GM23338 (cell line): ENCODE measurements around the gene VPS72. TPM values are rescaled to one million over a fixed set of nuclear protein-coding genes. Genes with fewer than 3 reads are reported as not detected.

Source experiments
- ATAC-seq: fragments of 200-7000 bp; cut with Tn5 transposase; 3 replicates; pipeline ENCODE4 v1.9.1; 2020
- DNase-seq: peaks from one replicate; pipeline ENCODE4 v3.0.0-alpha.2; 2015; ENCODE audit warnings: low spot score
- H2AFZ ChIP-seq: fragments of 200-600 bp; sonication (generic); 2 replicates; pipeline ENCODE4 v1.8.0; 2016; ENCODE audit warnings: antibody characterized with exemption, mild to moderate bottlenecking, moderate library complexity
- H3F3A ChIP-seq: fragments of 200-600 bp; sonication (generic); replicated peaks from 2 replicates; pipeline ENCODE4 v1.8.0; 2017; ENCODE audit warnings: antibody characterized with exemption, mixed run types, low read depth
- H3K27ac ChIP-seq: fragments of 200-600 bp; sonication (generic); 2 replicates; pipeline ENCODE4 v1.6.1; 2016; ENCODE audit warnings: low read depth
- H3K27me3 ChIP-seq: fragments of 200-600 bp; sonication (generic); 2 replicates; pipeline ENCODE4 v1.8.0; 2016; ENCODE audit warnings: mild to moderate bottlenecking, mixed run types, moderate library complexity; ENCODE audit not compliant: insufficient read depth
- H3K36me3 ChIP-seq: fragments of 200-600 bp; sonication (generic); 2 replicates; pipeline ENCODE4 v1.8.0; 2016; ENCODE audit warnings: mild to moderate bottlenecking; ENCODE audit not compliant: insufficient read depth
- H3K4me1 ChIP-seq: fragments of 200-600 bp; sonication (generic); 2 replicates; pipeline ENCODE4 v1.8.0; 2016; ENCODE audit warnings: mild to moderate bottlenecking, moderate library complexity; ENCODE audit not compliant: insufficient read depth
- H3K4me2 ChIP-seq: fragments of 200-600 bp; sonication (generic); 2 replicates; pipeline ENCODE4 v1.7.1; 2017; ENCODE audit warnings: mixed run types
- H3K4me3 ChIP-seq: fragments of 200-600 bp; sonication (generic); 2 replicates; pipeline ENCODE4 v1.6.1; 2016; ENCODE audit warnings: mixed run types
- H3K79me2 ChIP-seq: fragments of 200-600 bp; sonication (generic); replicated peaks from 2 replicates; pipeline ENCODE4 v1.8.0; 2017; ENCODE audit warnings: mild to moderate bottlenecking; ENCODE audit not compliant: insufficient read depth
- H3K9me2 ChIP-seq: fragments of 200-600 bp; sonication (generic); 2 replicates; pipeline ENCODE4 v1.8.0; 2017; ENCODE audit not compliant: insufficient read depth
- H4K20me1 ChIP-seq: fragments of 200-600 bp; sonication (generic); replicated peaks from 2 replicates; pipeline ENCODE4 v1.8.0; 2017; ENCODE audit warnings: mild to moderate bottlenecking; ENCODE audit not compliant: insufficient read depth
- H3K27ac Mint-ChIP-seq: 2 replicates; pipeline ENCODE4 v1.8.0; 2020; ENCODE audit warnings: inconsistent platforms, mild to moderate bottlenecking, moderate library complexity, mixed read lengths
- H3K27me3 Mint-ChIP-seq: 3 replicates; pipeline ENCODE4 v1.8.0; 2022; ENCODE audit warnings: low read depth, mild to moderate bottlenecking, moderate library complexity, mixed read lengths, inconsistent platforms; ENCODE audit not compliant: insufficient read depth, poor library complexity
- H3K36me3 Mint-ChIP-seq: 3 replicates; pipeline ENCODE4 v1.8.0; 2021; ENCODE audit warnings: low read depth, mild to moderate bottlenecking, inconsistent platforms, moderate library complexity, mixed read lengths
- H3K4me1 Mint-ChIP-seq: 3 replicates; pipeline ENCODE4 v1.8.0; 2020; ENCODE audit warnings: mild to moderate bottlenecking, inconsistent platforms, mixed read lengths
- H3K4me3 Mint-ChIP-seq: 3 replicates; pipeline ENCODE4 v1.8.0; 2021; ENCODE audit warnings: moderate library complexity, mild to moderate bottlenecking, inconsistent platforms, mixed read lengths
- H3K9me3 Mint-ChIP-seq: 3 replicates; pipeline ENCODE4 v1.8.0; 2020; ENCODE audit warnings: moderate library complexity, mild to moderate bottlenecking, inconsistent platforms, mixed read lengths
- CREB1 ChIP-seq: fragments of 250-450 bp; sonication (Bioruptor Pico); IDR thresholded peaks from 2 replicates; pipeline ENCODE4 v1.5.0; 2020; ENCODE audit warnings: low read depth, mild to moderate bottlenecking, moderate library complexity
- EZH2 ChIP-seq: fragments of 200-600 bp; sonication (generic); IDR thresholded peaks from one replicate; pipeline ENCODE4 v1.8.0; 2017; ENCODE audit warnings: antibody characterized with exemption, mild to moderate bottlenecking, low read depth; ENCODE audit not compliant: unreplicated experiment
- JUNB ChIP-seq: IDR thresholded peaks from one replicate; pipeline ENCODE4 v1.6.1; 2016; ENCODE audit warnings: antibody characterized with exemption; ENCODE audit not compliant: unreplicated experiment
- POLR2AphosphoS5 ChIP-seq: IDR thresholded peaks from 2 replicates; pipeline ENCODE4 v1.6.1; 2016; ENCODE audit warnings: antibody characterized with exemption, low read depth
- REST ChIP-seq: IDR thresholded peaks from one replicate; pipeline ENCODE4 v1.6.1; 2018; ENCODE audit warnings: antibody characterized with exemption; ENCODE audit not compliant: unreplicated experiment
- STAT1 ChIP-seq: IDR thresholded peaks from one replicate; pipeline ENCODE4 v1.6.1; 2016; ENCODE audit warnings: antibody characterized with exemption; ENCODE audit not compliant: unreplicated experiment
- ZNF114 ChIP-seq: fragments of 250-450 bp; sonication (Bioruptor Pico); IDR thresholded peaks from 2 replicates; pipeline ENCODE4 v1.5.0; 2020; ENCODE audit warnings: mild to moderate bottlenecking, moderate library complexity
- ZNF331 ChIP-seq: fragments of 250-450 bp; sonication (Bioruptor Pico); IDR thresholded peaks from 2 replicates; pipeline ENCODE4 v1.5.0; 2020; ENCODE audit warnings: low read depth, mild to moderate bottlenecking, moderate library complexity
- polyA plus RNA-seq: library from polyadenylated mRNA; unstranded; fragments of >200 nt; fragmentation: Nextera tagmentation; extraction: Ambion mirVana; gene quantifications from 2 replicates; pipeline ENCODE4 v1.2.1, GENCODE V29; 2016
- total RNA-seq: library from RNA; depleted of rRNA; stranded (reverse); fragments of >200 nt; shearing (Covaris generic); gene quantifications from 2 replicates; pipeline ENCODE4 v1.2.3, GENCODE V29; 2014
- TF ChIP-seq, protein P1 (sequence below), 2 experiments: fragments of 200-600 bp in 1 of 2; sonication (generic) in 1 of 2; conservative IDR thresholded peaks; 2 replicates each; pipeline versions ENCODE4 v1.5.1 to v1.6.1; 2016 to 2017; ENCODE audit warnings: antibody characterized with exemption in 2 of 2, low read depth in 2 of 2, mild to moderate bottlenecking in 2 of 2, moderate library complexity in 1 of 2
- TF ChIP-seq, protein P2 (sequence below): IDR thresholded peaks from 2 replicates; pipeline ENCODE4 v1.6.1; 2016; ENCODE audit warnings: antibody characterized with exemption
- TF ChIP-seq, protein P3 (sequence below): fragments of 250-450 bp; sonication (Bioruptor Pico); IDR thresholded peaks from 2 replicates; pipeline ENCODE4 v1.5.0; 2020; ENCODE audit warnings: mild to moderate bottlenecking, moderate library complexity

VPS72 gene
- total and polyA plus RNA-seq, 2 experiments from 2014 or later = 60.2 to 90.3 TPM

DNA sequence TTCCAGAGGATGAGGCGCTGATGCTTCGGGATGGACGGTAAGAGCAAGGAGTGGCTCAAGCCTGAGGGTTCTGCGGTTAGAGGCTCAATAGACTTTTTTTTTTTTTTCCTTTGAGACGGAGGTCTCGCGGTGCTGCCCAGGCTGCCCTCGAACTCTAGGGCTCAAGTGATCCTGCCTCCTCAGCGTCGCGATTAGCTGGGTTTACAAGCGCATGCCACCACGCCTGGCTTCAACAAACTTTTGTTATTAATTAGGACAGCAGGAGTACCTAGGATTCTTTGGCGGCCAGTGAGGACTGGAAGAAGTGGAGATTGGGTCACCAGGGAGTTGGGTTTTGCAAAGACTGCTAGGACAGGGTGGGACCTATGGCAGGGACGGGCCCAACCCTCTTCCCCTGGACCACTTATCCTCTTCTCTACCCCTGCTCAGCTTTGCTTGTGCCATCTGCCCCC is 23.5 kb downstream of the VPS72 start (continued):
- TF ChIP-seq, protein P1, sequence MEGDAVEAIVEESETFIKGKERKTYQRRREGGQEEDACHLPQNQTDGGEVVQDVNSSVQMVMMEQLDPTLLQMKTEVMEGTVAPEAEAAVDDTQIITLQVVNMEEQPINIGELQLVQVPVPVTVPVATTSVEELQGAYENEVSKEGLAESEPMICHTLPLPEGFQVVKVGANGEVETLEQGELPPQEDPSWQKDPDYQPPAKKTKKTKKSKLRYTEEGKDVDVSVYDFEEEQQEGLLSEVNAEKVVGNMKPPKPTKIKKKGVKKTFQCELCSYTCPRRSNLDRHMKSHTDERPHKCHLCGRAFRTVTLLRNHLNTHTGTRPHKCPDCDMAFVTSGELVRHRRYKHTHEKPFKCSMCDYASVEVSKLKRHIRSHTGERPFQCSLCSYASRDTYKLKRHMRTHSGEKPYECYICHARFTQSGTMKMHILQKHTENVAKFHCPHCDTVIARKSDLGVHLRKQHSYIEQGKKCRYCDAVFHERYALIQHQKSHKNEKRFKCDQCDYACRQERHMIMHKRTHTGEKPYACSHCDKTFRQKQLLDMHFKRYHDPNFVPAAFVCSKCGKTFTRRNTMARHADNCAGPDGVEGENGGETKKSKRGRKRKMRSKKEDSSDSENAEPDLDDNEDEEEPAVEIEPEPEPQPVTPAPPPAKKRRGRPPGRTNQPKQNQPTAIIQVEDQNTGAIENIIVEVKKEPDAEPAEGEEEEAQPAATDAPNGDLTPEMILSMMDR (conservative IDR thresholded peaks at IDR 0.05; ENCODE audit: low read depth in 2 of 2) = no peak
- TF ChIP-seq ZNF114 (CRISPR knock-in tag) (no peak), REST (no peak), EZH2 (no peak), POLR2AphosphoS5 (no peak)
- TF ChIP-seq, protein P2, sequence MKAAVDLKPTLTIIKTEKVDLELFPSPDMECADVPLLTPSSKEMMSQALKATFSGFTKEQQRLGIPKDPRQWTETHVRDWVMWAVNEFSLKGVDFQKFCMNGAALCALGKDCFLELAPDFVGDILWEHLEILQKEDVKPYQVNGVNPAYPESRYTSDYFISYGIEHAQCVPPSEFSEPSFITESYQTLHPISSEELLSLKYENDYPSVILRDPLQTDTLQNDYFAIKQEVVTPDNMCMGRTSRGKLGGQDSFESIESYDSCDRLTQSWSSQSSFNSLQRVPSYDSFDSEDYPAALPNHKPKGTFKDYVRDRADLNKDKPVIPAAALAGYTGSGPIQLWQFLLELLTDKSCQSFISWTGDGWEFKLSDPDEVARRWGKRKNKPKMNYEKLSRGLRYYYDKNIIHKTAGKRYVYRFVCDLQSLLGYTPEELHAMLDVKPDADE = no peak

GRCh38 chr1:151165738-151166504 is 24.1 kb downstream of the VPS72 start, which contains the start of the genes LYSMD1 and SCNM1:
Gene LYSMD1, minus strand, starts transcription at chr1:151165902. Its CDS starts 644 bp downstream, at chr1:151165258.
Gene SCNM1, plus strand, starts transcription at chr1:151166144. Its CDS starts 9 bp downstream, at chr1:151166153.
- Mint-ChIP-seq H3K27ac (peak within 1 kb of the TSS; percentile 95), H3K4me1 (peaks cover 16% of the 10 kb centered on the region), H3K9me3 (peaks cover 3% of the 10 kb centered on the region; the same call in 1 of the 3 replicates), H3K27me3 (peaks cover 9% of the 10 kb centered on the region), H3K36me3 (peaks cover 43% of the 10 kb centered on the region), H3K4me3 (peak within 1 kb of the TSS; percentile 97)
- Histone ChIP-seq H3F3A (0 out of 2 replicates have a peak, but pooled peaks cover 5% of the 10 kb centered on the region), H3K27ac (peak within 1 kb of the TSS; percentile 64), H3K4me2 (peak within 1 kb of the TSS; percentile 87), H3K27me3 (no peaks in the 10 kb centered on the region), H3K4me1 (peaks cover 12% of the 10 kb centered on the region), H3K4me3 (peak within 1 kb of the TSS; percentile 66), H2AFZ (peak within 1 kb of the TSS; percentile 45), H3K79me2 (peaks cover 8% of the 10 kb centered on the region), H3K36me3 (peaks cover 9% of the 10 kb centered on the region; the same call in 1 of the 2 replicates), H3K9me2 (no peaks in the 10 kb centered on the region), H4K20me1 (no peaks in the 10 kb centered on the region)
- peak; percentile 94 for ATAC-seq
- peak; percentile 99 for DNase-seq
- TF ChIP-seq POLR2AphosphoS5 (peak; percentile 69), STAT1 (no peak), CREB1 (CRISPR knock-in tag) (peak; percentile 86), JUNB (no peak), ZNF331 (no peak)
- TF ChIP-seq, protein P3, sequence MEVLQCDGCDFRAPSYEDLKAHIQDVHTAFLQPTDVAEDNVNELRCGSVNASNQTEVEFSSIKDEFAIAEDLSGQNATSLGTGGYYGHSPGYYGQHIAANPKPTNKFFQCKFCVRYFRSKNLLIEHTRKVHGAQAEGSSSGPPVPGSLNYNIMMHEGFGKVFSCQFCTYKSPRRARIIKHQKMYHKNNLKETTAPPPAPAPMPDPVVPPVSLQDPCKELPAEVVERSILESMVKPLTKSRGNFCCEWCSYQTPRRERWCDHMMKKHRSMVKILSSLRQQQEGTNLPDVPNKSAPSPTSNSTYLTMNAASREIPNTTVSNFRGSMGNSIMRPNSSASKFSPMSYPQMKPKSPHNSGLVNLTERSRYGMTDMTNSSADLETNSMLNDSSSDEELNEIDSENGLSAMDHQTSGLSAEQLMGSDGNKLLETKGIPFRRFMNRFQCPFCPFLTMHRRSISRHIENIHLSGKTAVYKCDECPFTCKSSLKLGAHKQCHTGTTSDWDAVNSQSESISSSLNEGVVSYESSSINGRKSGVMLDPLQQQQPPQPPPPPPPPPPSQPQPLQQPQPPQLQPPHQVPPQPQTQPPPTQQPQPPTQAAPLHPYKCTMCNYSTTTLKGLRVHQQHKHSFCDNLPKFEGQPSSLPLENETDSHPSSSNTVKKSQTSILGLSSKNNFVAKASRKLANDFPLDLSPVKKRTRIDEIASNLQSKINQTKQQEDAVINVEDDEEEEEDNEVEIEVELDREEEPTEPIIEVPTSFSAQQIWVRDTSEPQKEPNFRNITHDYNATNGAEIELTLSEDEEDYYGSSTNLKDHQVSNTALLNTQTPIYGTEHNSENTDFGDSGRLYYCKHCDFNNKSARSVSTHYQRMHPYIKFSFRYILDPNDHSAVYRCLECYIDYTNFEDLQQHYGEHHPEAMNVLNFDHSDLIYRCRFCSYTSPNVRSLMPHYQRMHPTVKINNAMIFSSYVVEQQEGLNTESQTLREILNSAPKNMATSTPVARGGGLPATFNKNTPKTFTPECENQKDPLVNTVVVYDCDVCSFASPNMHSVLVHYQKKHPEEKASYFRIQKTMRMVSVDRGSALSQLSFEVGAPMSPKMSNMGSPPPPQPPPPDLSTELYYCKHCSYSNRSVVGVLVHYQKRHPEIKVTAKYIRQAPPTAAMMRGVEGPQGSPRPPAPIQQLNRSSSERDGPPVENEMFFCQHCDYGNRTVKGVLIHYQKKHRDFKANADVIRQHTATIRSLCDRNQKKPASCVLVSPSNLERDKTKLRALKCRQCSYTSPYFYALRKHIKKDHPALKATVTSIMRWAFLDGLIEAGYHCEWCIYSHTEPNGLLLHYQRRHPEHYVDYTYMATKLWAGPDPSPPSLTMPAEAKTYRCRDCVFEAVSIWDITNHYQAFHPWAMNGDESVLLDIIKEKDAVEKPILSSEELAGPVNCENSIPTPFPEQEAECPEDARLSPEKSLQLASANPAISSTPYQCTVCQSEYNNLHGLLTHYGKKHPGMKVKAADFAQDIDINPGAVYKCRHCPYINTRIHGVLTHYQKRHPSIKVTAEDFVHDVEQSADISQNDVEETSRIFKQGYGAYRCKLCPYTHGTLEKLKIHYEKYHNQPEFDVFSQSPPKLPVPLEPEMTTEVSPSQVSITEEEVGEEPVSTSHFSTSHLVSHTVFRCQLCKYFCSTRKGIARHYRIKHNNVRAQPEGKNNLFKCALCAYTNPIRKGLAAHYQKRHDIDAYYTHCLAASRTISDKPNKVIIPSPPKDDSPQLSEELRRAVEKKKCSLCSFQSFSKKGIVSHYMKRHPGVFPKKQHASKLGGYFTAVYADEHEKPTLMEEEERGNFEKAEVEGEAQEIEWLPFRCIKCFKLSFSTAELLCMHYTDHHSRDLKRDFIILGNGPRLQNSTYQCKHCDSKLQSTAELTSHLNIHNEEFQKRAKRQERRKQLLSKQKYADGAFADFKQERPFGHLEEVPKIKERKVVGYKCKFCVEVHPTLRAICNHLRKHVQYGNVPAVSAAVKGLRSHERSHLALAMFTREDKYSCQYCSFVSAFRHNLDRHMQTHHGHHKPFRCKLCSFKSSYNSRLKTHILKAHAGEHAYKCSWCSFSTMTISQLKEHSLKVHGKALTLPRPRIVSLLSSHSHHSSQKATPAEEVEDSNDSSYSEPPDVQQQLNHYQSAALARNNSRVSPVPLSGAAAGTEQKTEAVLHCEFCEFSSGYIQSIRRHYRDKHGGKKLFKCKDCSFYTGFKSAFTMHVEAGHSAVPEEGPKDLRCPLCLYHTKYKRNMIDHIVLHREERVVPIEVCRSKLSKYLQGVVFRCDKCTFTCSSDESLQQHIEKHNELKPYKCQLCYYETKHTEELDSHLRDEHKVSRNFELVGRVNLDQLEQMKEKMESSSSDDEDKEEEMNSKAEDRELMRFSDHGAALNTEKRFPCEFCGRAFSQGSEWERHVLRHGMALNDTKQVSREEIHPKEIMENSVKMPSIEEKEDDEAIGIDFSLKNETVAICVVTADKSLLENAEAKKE (CRISPR knock-in tag) = no peak
